Esophagus squamous epithelium (tissue), 5 donors: ENCODE data around the gene PRADC1. TPM values are rescaled to one million over a fixed set of nuclear protein-coding genes. Genes with fewer than 3 reads are reported as not detected.
A peak's percentile ranks its signal among the peaks of the same experiment; 100 is the strongest.
"Not testable (repeated sequence)": the region's sequence is repeated elsewhere in the genome, so short reads cannot be mapped to it uniquely, and the experiment has no call there.

Source experiments
- DNase-seq: peaks from one replicate; lab custom pipeline; 2025; lab: John Stamatoyannopoulos, UW
- H3K27ac ChIP-seq, 4 donors: fragments of 200-600 bp; sonication (generic); one replicate each; pipeline ENCODE4 v1.5.1; 2016 to 2019; ENCODE audit warnings: mild to moderate bottlenecking in 1 of 4
- H3K27me3 ChIP-seq, 4 donors: fragments of 200-600 bp; sonication (generic); 1 replicate in 3 of 4; 2 replicates in 1 of 4; pipeline versions ENCODE4 v1.5.1 to v1.6.0; 2017 to 2021; ENCODE audit warnings: antibody characterized with exemption in 1 of 4
- H3K36me3 ChIP-seq, 3 donors: fragments of 200-600 bp; sonication (generic); one replicate each; pipeline ENCODE4 v1.5.1; 2016 to 2019
- H3K4me1 ChIP-seq, 3 donors: fragments of 200-600 bp; sonication (generic); one replicate each; pipeline ENCODE4 v1.5.1; 2017 to 2019
- H3K4me3 ChIP-seq, 4 donors: fragments of 200-600 bp; sonication (generic); 1 replicate in 3 of 4; 2 replicates in 1 of 4; pipeline ENCODE4 v1.5.1; 2016 to 2019; ENCODE audit warnings: mild to moderate bottlenecking in 2 of 4, moderate library complexity in 1 of 4
- H3K9me3 ChIP-seq, 3 donors: fragments of 200-600 bp; sonication (generic); one replicate each; pipeline ENCODE4 v1.5.1; 2016 to 2019
- POLR2A ChIP-seq, 4 donors: fragments of 450-650 bp; IDR thresholded peaks; one replicate each; pipeline ENCODE4 v1.6.1; 2017; ENCODE audit warnings: antibody characterized with exemption in 4 of 4, mild to moderate bottlenecking in 4 of 4, moderate library complexity in 3 of 4
- WGBS, 2 donors: methylation state at CpG; one replicate each; pipeline ENCODE4 v1.1.5; 2018; 5-methylcytosine and 5-hydroxymethylcytosine counted together
- intact Hi-C: fragments of 100-400 bp; cut with DNase I; formaldehyde crosslinking; loops from one replicate; pipeline ENCODE4 v1.15.0; 2022
- total RNA-seq, 4 donors: library from RNA; depleted of rRNA; stranded (reverse); fragments of >200 nt; gene quantifications; one replicate each; pipeline ENCODE4 v1.1.0, GENCODE V29; 2016
- TF ChIP-seq, protein P1 (sequence below), 6 experiments: fragments of 450-650 bp in 4 of 6; fragments of 200-600 bp in 2 of 6; sonication (generic) in 2 of 6; IDR thresholded peaks; one replicate each; pipeline ENCODE4 v1.5.1; 2016 to 2019; ENCODE audit warnings: antibody characterized with exemption in 6 of 6, mild to moderate bottlenecking in 4 of 6, moderate library complexity in 4 of 6
- donor health status: DM: yes; HTN: yes; CAD: no.

Gene PRADC1
- total RNA-seq, 4 donors from 2014 or later, result 19.2 to 32.8 (median 29.3) TPM

DNA sequence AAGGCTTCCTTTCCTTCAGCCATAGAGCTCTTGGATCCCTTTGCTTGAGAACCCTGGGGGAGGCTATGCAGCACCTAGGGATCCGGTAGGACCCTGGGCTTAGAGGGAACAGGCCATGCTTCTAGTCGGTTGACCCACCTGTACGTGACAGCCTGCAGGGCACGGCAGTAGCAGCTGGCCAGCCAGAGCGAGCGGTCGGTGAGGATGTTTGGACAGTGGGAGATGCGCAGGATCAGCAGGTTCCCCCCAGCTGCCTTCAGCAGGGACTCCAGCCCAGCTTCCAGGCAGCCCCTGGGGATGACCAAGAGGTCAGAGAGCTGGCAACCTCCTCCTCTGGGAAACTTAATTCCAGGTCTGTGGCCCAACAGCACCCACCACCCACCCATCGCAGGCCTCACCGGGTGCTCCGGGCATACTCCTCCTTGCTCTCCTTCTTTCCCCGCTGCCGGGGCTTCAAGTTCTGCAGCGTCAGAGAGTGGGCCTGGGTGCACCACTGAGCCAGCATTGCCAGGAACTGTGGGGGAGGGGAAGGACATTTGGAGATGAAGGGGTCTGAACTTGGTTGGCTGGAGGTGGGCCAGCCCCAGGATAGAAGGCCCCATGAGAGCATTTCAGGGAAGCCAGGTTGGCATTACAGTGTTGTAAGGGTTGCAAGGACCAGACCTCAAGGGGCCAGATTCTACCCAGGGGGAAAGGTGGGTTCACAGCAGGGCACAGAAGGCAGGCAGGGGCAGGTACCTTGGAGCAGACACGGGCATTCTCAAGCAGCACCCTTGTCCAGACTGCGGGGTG lies 30.7 kb upstream of the PRADC1 start:
- Histone ChIP-seq H3K9me3 (no peaks in the 10 kb centered on the region), H3K27ac (no peak overlapping the region), H3K36me3 (no peaks in the 10 kb centered on the region), H3K4me3 (no peak overlapping the region), H3K27me3 (peaks cover 0 to 39% (median 0%) of the 10 kb centered on the region in 4 donors), H3K4me1 (peaks cover 0 to 13% (median 4%) of the 10 kb centered on the region in 3 donors)
- no peak for TF ChIP-seq POLR2A (IDR thresholded peaks at IDR 0.05)
- TF ChIP-seq, protein P1, sequence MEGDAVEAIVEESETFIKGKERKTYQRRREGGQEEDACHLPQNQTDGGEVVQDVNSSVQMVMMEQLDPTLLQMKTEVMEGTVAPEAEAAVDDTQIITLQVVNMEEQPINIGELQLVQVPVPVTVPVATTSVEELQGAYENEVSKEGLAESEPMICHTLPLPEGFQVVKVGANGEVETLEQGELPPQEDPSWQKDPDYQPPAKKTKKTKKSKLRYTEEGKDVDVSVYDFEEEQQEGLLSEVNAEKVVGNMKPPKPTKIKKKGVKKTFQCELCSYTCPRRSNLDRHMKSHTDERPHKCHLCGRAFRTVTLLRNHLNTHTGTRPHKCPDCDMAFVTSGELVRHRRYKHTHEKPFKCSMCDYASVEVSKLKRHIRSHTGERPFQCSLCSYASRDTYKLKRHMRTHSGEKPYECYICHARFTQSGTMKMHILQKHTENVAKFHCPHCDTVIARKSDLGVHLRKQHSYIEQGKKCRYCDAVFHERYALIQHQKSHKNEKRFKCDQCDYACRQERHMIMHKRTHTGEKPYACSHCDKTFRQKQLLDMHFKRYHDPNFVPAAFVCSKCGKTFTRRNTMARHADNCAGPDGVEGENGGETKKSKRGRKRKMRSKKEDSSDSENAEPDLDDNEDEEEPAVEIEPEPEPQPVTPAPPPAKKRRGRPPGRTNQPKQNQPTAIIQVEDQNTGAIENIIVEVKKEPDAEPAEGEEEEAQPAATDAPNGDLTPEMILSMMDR (IDR thresholded peaks at IDR 0.05), result no peak
- DNase-seq, result no peak
- intact Hi-C loops, result no loop called here
- WGBS, 2 donors, result 80 to 85% methylated on average over 2 to 8 of the region's 16 CpGs

DNA sequence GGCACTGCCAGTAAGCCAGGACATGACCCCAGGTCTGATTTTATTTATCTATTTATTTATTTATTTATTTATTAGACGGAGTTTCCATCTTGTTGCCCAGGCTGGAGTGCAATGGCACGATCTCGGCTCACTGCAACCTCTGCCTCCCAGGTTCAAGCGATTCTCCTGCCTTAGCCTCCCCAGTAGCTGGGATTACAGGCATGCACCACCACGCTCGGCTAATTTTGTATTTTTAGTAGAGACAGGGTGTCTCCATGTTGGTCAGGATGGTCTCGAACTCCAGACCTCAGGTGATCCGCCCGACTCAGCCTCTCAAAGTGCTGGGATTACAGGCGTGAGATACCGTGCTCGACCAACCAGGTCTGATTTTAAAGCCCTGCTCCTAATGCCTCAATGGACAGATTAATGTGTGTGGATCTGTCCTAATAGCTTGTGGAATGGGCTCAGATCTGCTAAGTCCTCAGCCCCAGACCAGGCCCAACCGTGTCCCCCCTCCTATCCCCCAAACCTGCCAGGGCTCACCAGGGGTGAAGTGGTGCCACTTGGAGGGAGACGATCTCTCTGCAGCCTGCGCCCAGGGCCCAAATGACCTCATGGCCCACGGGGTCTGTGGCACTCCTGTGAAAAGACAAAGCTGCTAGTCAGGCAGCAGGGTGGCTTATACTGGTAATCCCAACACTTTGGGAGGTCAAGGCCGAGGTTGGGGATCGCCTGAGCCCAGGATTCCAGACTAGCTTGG lies 29.8 kb upstream of the PRADC1 start:
- H3K27me3 ChIP-seq, result peaks cover 0 to 31% (median 0%) of the 10 kb centered on the region in 4 donors
- 88 to 93% methylated on average over 15 to 17 of the region's 18 CpGs for WGBS, 2 donors
- H3K9me3 ChIP-seq, H3K36me3 ChIP-seq, intact Hi-C loops, H3K27ac ChIP-seq, DNase-seq, H3K4me3 ChIP-seq, H3K4me1 ChIP-seq: not testable (repeated sequence)

- intact Hi-C loops, result no loop called here
- 80 to 93% methylated on average over 3 to 4 of the region's 4 CpGs for WGBS, 2 donors
- Histone ChIP-seq H3K4me3 (no peak overlapping the region), H3K36me3 (no peaks in the 10 kb centered on the region), H3K27ac (no peak overlapping the region), H3K27me3 (peaks cover 0 to 24% (median 0%) of the 10 kb centered on the region in 4 donors), H3K9me3 (no peaks in the 10 kb centered on the region), H3K4me1 (peaks cover 0 to 4% (median 0%) of the 10 kb centered on the region in 3 donors)
- TF ChIP-seq POLR2A (IDR thresholded peaks at IDR 0.05), result no peak
- TF ChIP-seq, protein P1 (IDR thresholded peaks at IDR 0.05), result no peak
- no peak for DNase-seq
Observed at GRCh38 chr2:73262108-73262651, 29.1 kb upstream of the PRADC1 start.

DNA sequence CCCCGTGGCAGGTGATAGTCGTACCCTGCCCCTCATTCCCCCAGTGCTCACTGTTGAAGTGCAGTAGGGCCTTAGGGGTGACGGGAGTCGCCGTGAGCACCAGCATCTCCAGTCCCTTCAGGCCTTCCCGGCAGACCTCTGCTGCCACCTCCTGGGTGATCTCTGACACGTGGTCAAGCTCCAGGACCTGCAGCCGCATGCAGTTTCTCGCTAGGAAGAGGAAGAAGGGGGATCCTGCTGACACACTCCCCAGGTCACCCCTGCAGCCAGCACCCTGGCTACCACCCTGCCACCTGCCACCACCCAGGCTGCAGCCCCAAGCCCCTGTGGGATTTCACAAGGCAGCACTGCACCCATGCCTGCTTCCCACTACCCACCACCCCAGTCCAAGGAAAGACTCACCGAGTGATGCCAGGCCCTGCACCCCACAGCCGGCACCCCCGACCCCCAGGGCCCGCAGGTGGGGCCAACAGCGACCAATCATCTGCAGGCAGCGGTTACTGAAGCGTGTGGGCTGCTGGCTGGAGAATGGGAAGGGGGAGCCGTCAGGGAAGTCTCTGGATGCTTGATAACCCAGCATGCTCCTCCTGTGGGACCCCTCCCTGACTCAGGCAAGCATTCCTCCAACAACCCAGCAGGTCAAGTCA lies 27.4 kb upstream of the PRADC1 start:
- no peaks in the 10 kb centered on the region for H3K4me1 ChIP-seq
- no peak overlapping the region for H3K4me3 ChIP-seq
- H3K9me3 ChIP-seq, result no peaks in the 10 kb centered on the region
- TF ChIP-seq, protein P1 (IDR thresholded peaks at IDR 0.05), result peak in 4 of 6 experiments; percentile 13 to 58 (median 24)
- TF ChIP-seq POLR2A (IDR thresholded peaks at IDR 0.05), result no peak
- intact Hi-C loops, result no loop called here
- no peak overlapping the region for H3K27ac ChIP-seq
- WGBS, 2 donors, result 34 to 43% methylated on average over 5 to 8 of the region's 17 CpGs
- DNase-seq, result no peak
- peaks cover 0 to 7% (median 0%) of the 10 kb centered on the region in 4 donors for H3K27me3 ChIP-seq
- peaks cover 0 to under 1% (median 0%) of the 10 kb centered on the region in 3 donors for H3K36me3 ChIP-seq

GRCh38 chr2:73259704-73260337 lies 26.8 kb upstream of the PRADC1 start:
- intact Hi-C loops, result no loop called here
- Histone ChIP-seq H3K36me3 (peaks cover 0 to 7% (median 0%) of the 10 kb centered on the region in 3 donors), H3K27me3 (peaks cover 0 to under 1% (median 0%) of the 10 kb centered on the region in 4 donors), H3K4me1 (peaks cover 0 to 5% (median 0%) of the 10 kb centered on the region in 3 donors), H3K9me3 (no peaks in the 10 kb centered on the region), H3K4me3 (no peak overlapping the region), H3K27ac (no peak overlapping the region)
- 63 to 88% methylated on average over 4 of the region's 4 CpGs for WGBS, 2 donors
- TF ChIP-seq, protein P1 (IDR thresholded peaks at IDR 0.05), result no peak
- no peak for TF ChIP-seq POLR2A (IDR thresholded peaks at IDR 0.05)
- no peak for DNase-seq
